Heart left ventricle (tissue), 16 donors: Measurements from ENCODE around the gene HSPA4. TPM values are rescaled to one million over a fixed set of nuclear protein-coding genes. Genes with fewer than 3 reads are reported as not detected.

ENCODE experiments used
- ATAC-seq, 4 donors: fragments of 200-7000 bp; cut with Tn5 transposase; one replicate each; pipeline ENCODE4 v1.9.1; 2020 to 2022; ENCODE audit warnings: moderate library complexity in 4 of 4, mild to moderate bottlenecking in 3 of 4, moderate number of reproducible peaks in 1 of 4
- DNase-seq, 5 donors: peaks; one replicate each; pipeline ENCODE4 v3.0.0-alpha.2; 2020
- H3K27ac ChIP-seq, 12 donors: fragments of 200-600 bp; sonication (generic) in 4 of 12; one replicate each; pipeline versions ENCODE4 v1.5.0 to v1.8.0; 2016 to 2022; ENCODE audit warnings: mild to moderate bottlenecking in 2 of 12
- H3K27me3 ChIP-seq, 9 donors: fragments of 200-600 bp; sonication (generic) in 2 of 9; one replicate each; pipeline versions ENCODE4 v1.5.1 to v1.8.0; 2016 to 2022; ENCODE audit warnings: mild to moderate bottlenecking in 3 of 9
- H3K36me3 ChIP-seq, 9 donors: fragments of 200-600 bp; sonication (generic) in 2 of 9; one replicate each; pipeline versions ENCODE4 v1.5.0 to v1.8.0; 2018 to 2022; ENCODE audit warnings: mild to moderate bottlenecking in 2 of 9
- H3K4me1 ChIP-seq, 12 donors: fragments of 200-600 bp; sonication (generic) in 4 of 12; one replicate each; pipeline versions ENCODE4 v1.5.0 to v1.8.0; 2016 to 2022; ENCODE audit warnings: mild to moderate bottlenecking in 3 of 12
- H3K4me3 ChIP-seq, 12 donors: fragments of 200-600 bp; sonication (generic) in 4 of 12; one replicate each; pipeline versions ENCODE4 v1.5.0 to v1.8.0; 2017 to 2022; ENCODE audit warnings: mild to moderate bottlenecking in 9 of 12, moderate library complexity in 4 of 12
- H3K9me3 ChIP-seq, 12 donors: fragments of 200-600 bp; sonication (generic) in 4 of 12; one replicate each; pipeline versions ENCODE4 v1.5.0 to v1.8.0; 2016 to 2022; ENCODE audit warnings: mild to moderate bottlenecking in 1 of 12
- POLR2A ChIP-seq, 2 donors: fragments of 450-650 bp; IDR thresholded peaks; one replicate each; pipeline ENCODE4 v1.6.1; 2017; ENCODE audit warnings: antibody characterized with exemption in 2 of 2, mild to moderate bottlenecking in 2 of 2, moderate library complexity in 2 of 2
- WGBS, 4 donors: extraction: QIAGEN DNeasy Blood & Tissue Kit in 2 of 4; methylation state at CpG; one replicate each; pipeline versions ENCODE4 v1.1.5 to v1.1.7; 2013 to 2018; 5-methylcytosine and 5-hydroxymethylcytosine counted together
- intact Hi-C, 10 donors: fragments of 100-400 bp; cut with DNase I; formaldehyde crosslinking; loops; one replicate each; pipeline versions ENCODE4 v1.11.1 to v1.14.2; 2022
- polyA plus RNA-seq, 2 donors: library from polyadenylated mRNA; stranded (reverse); fragments of 200-250 nt; gene quantifications; one replicate each; pipeline ENCODE4 v1.2.3, GENCODE V29; 2013
- total RNA-seq, 9 donors: library from RNA; depleted of rRNA in 2 of 9; stranded (reverse); fragments of >200 nt in 2 of 9; fragmentation: NEBNext Ultra II Directional in 3 of 9; extraction: Animal tissue kit (Norgen Biotek cat#: 25700) in 3 of 9; gene quantifications; one replicate each; pipeline versions ENCODE4 v1.1.0 to v1.2.4, GENCODE V29; 2016 to 2023
- TF ChIP-seq, protein P1 (sequence below), 12 donors: fragments of 200-600 bp; sonication (generic) in 4 of 12; IDR thresholded peaks; one replicate each; pipeline versions ENCODE4 v1.5.0 to v1.8.0; 2018 to 2022; ENCODE audit warnings: antibody characterized with exemption in 12 of 12, mild to moderate bottlenecking in 5 of 12
- donor health status: ischemic (EF 13 %, LVEDD 7.1; RV severe dilation, severe dysfunction).
- donor health status: healthy with polysubstance abuse.
- donor health status: DM: no; HTN: yes; CAD: no.
- donor health status: DM: no; HTN: no; CAD: no.
- donor health status: ischemic (EF 25% LVEDD 6.9; RV normal size, moderate dysfunction).
- donor health status: ischemic (EF 25% LVEDD 5.7; RV mildly dilated, moderate dysfunction).
- donor health status: healthy.
- donor health status: DM: yes; HTN: yes; CAD: no.
- donor health status: ischemic (EF 35%, LVEDD 5.7; RV mildly dilated, moderate dysfunction).
- donor health status: nonischemic (EF 11% LVEDD 7.7; RV severe dilation, severe dysfunction).
- donor health status: DM: yes; HTN: yes; CAD: no.
- donor health status: PGD.
- donor health status: ischemic (EF 29% LVEDD 5.4; RV normal size, mild dysfunction).
- donor health status: nonischemic (EF 23%, LVEDD 6.1; RV moderate dilation, normal function).

Gene HSPA4
- total and polyA plus RNA-seq, 11 donors: 57.5 to 132 (median 98.5) TPM

DNA sequence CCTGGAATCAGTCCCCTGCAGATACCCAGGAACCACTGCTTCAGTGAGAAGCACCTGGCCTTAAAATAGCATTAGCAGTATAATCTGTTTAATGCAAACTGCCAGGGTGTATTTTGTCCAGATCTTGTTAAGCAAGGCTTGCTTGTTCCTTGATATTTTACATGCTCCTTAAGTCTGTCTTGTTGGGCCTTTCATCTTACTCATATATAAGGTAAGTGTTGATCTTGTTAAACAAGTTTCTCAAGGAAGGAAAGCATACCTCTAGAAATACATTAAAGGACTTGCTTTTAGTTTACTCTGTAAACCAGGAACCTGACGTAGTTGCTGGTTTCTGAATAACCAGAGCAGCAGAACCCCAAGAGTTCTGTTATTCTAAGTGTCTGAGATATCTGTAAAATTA is 13.7 kb downstream of the HSPA4 start:
- no peak overlapping the region for H3K4me3 ChIP-seq
- H3K9me3 ChIP-seq: no peaks in the 10 kb centered on the region
- no peak overlapping the region for H3K27ac ChIP-seq
- intact Hi-C loops: no loop called here
- no peak for ATAC-seq
- H3K4me1 ChIP-seq: peaks cover 0 to 25% (median 14%) of the 10 kb centered on the region in 12 donors
- TF ChIP-seq POLR2A (IDR thresholded peaks at IDR 0.05): no peak
- TF ChIP-seq, protein P1, sequence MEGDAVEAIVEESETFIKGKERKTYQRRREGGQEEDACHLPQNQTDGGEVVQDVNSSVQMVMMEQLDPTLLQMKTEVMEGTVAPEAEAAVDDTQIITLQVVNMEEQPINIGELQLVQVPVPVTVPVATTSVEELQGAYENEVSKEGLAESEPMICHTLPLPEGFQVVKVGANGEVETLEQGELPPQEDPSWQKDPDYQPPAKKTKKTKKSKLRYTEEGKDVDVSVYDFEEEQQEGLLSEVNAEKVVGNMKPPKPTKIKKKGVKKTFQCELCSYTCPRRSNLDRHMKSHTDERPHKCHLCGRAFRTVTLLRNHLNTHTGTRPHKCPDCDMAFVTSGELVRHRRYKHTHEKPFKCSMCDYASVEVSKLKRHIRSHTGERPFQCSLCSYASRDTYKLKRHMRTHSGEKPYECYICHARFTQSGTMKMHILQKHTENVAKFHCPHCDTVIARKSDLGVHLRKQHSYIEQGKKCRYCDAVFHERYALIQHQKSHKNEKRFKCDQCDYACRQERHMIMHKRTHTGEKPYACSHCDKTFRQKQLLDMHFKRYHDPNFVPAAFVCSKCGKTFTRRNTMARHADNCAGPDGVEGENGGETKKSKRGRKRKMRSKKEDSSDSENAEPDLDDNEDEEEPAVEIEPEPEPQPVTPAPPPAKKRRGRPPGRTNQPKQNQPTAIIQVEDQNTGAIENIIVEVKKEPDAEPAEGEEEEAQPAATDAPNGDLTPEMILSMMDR (IDR thresholded peaks at IDR 0.05): no peak
- no peak for DNase-seq
- peaks cover 0 to 58% (median 48%) of the 10 kb centered on the region in 9 donors for H3K36me3 ChIP-seq
- 72 to 95% (median 76%) methylated on average over 1 of the region's 1 CpG for WGBS, 4 donors
- H3K27me3 ChIP-seq: no peaks in the 10 kb centered on the region

DNA sequence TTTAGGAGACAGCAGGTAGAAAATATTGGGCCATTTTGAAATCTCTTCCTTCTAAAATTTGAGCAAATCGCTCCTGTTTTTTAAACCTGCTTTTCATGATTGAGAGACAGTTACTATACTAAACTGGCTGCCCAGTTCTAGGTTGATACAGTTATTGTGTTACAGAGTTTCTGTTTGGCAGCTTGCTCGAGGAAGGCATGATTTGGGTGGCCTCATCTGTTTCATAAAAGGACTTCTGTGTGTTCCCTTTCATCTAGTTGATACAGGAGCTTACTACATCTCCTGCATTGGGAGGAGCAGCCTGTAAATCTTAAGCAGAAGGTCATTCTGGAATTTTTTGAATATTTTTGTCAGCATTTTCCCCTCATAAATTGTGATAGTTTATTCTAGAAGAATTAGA is 14.2 kb downstream of the HSPA4 start:
- no peak overlapping the region for H3K27ac ChIP-seq
- TF ChIP-seq POLR2A (IDR thresholded peaks at IDR 0.05): no peak
- TF ChIP-seq, protein P1 (IDR thresholded peaks at IDR 0.05): no peak
- H3K27me3 ChIP-seq: no peaks in the 10 kb centered on the region
- no peak overlapping the region for H3K4me3 ChIP-seq
- intact Hi-C loops: no loop called here
- DNase-seq: no peak
- H3K36me3 ChIP-seq: peaks cover 0 to 64% (median 53%) of the 10 kb centered on the region in 9 donors
- no peak for ATAC-seq
- 64 to 82% (median 76%) methylated on average over 2 of the region's 2 CpGs for WGBS, 4 donors
- H3K4me1 ChIP-seq: peaks cover 0 to 25% (median 14%) of the 10 kb centered on the region in 12 donors
- H3K9me3 ChIP-seq: no peaks in the 10 kb centered on the region

DNA sequence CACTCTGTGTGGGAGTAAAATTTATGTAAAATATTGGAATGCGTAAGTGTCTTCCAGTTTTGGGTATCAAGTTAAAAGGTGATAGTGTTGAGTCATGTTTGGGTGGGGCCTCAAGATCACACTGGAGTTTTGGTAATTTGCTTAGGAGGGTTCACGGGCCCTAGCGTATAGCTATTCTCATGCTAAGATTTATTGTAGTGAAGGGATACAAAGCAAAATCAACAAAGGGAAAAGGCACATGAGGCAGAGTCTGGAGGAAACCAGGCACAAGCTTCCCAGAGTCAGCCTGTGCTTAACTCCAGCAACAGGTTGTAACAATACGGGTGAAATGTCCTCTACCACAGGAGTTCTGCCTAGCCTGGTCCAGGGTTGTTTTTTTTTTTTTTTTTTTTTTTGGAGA is 20.2 kb downstream of the HSPA4 start:
- DNase-seq (no peak), ATAC-seq (no peak)
- Histone ChIP-seq H3K4me3 (no peak overlapping the region), H3K9me3 (no peaks in the 10 kb centered on the region), H3K4me1 (no peaks in the 10 kb centered on the region), H3K27me3 (no peaks in the 10 kb centered on the region), H3K27ac (no peak overlapping the region), H3K36me3 (peaks cover 0 to 100% (median 91%) of the 10 kb centered on the region in 9 donors)
- WGBS, 4 donors: 87 to 96% (median 93%) methylated on average over 4 of the region's 4 CpGs
- intact Hi-C loops: no loop called here
- TF ChIP-seq, protein P1 (IDR thresholded peaks at IDR 0.05): no peak
- no peak for TF ChIP-seq POLR2A (IDR thresholded peaks at IDR 0.05)

DNA sequence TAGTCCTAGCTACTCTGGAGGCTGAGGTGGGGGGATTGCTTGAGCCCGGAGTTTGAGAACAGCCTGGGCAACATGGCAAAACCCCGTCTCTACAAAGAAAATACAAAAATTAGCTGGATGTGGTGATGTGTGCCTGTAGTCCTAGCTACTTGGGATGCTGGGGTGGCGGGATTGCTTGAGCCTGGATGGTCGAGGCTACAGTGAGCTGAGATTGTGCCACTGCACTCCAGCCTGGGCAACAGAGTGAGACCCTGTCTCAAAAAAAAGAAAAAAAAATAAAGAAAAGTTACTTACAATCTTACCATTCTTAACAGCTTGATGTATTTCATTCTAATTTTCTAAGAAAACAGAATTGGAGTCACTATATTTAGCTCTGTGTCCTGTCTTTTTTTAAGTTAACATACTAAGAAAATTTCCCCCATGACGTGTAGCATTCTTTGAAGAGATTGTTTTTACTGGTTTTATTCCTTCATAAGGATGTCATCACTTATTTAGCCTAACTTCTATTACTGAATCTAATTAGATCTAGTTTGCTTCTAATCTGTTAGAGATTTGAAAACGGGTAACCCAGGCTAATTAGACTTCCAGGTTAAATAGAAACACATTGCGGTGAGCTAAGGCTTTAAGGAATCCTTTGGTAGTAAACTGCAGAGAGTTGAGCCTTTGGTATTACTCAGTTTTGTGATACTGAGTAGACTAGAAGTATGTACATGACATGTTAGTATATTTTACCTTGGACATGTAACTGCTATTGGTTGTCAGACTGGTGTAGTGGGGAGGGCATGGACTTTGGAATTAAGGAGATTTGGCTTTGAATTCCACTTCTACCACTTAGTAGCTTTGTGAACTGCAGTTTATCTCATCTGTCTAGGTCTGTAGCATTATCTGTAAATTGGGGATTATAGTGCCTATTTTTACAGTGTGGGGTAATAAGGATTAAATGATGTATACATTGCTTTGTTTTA is 24.0 kb downstream of the HSPA4 start:
- no peak for DNase-seq
- no peak overlapping the region for H3K27ac ChIP-seq

More for the DNA sequence above, 24.0 kb downstream of the HSPA4 start:
- ATAC-seq: no peak
- Histone ChIP-seq H3K4me1 (peaks cover 0 to 3% (median 0%) of the 10 kb centered on the region in 12 donors), H3K27me3 (no peaks in the 10 kb centered on the region), H3K4me3 (no peak overlapping the region), H3K36me3 (peaks cover 0 to 86% (median 72%) of the 10 kb centered on the region in 9 donors), H3K9me3 (no peaks in the 10 kb centered on the region)
- TF ChIP-seq POLR2A (IDR thresholded peaks at IDR 0.05): no peak
- TF ChIP-seq, protein P1 (IDR thresholded peaks at IDR 0.05): no peak
- intact Hi-C loops: no loop called here
- 81 to 91% (median 87%) methylated on average over 7 of the region's 7 CpGs for WGBS, 4 donors
